ENCODE data around the gene NODAL.

- no peak for TF ChIP-seq YY1 (IDR thresholded peaks at IDR 0.05; ENCODE audit: insufficient read depth, insufficient read length)
- TF ChIP-seq ZNF274 (IDR thresholded peaks at IDR 0.05; ENCODE audit: low read depth, low read length), result no peak
- no peak for TF ChIP-seq SUZ12 (IDR thresholded peaks at IDR 0.05; ENCODE audit: extremely low read depth, insufficient read depth, insufficient read length)
Observed at GRCh38 chr10:70424320-70424719, 17.2 kb downstream of the NODAL start.
